Measurements from ENCODE around the gene TSEN54. TPM values are rescaled to one million over a fixed set of nuclear protein-coding genes. Genes with fewer than 3 reads are reported as not detected.
A peak's percentile ranks its signal among the peaks of the same experiment; 100 is the strongest.

TSEN54 gene
- total and polyA plus RNA-seq, 9 donors: 11.3 to 35.0 (median 18.8) TPM

DNA sequence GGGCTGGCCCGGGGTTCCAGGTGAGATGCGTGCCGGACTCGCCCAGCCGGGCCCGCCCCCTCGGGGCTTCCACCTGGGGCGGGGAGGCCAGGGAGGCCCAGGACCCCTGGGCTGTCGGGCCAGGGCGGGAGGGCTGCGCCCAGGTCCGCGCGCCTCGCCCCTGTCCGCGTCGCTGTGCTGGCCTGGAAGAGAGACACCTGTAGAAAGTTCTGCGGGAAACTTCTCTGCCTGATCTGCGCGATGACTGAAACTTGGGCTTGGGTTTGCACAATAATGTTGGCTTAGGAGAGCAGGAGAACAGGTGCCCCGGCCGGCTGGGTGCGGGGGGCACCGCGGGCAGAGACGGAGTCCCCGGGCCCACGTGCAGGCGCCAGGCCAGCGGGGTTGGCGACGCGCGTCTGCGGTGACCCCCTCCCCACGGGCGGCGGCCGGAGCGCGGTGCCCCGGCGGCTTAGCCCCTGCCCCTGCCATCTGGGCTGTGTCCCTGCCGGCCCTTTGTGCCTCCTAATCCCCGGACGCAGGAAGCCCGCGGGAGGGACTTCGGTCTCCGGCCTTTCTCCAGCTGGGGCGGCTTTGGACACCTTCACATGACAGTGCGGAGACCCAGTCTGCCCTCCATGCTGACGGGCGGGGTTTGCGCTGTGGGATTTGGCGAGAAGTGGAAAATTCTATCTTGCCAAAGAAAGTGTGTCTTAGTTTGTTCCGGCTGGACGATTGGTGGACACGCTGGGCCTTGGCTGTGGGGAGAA, 9.7 kb downstream of the TSEN54 start:
- Histone ChIP-seq H3K36me3 (no peaks in the 10 kb centered on the region), H3K9me3 (no peaks in the 10 kb centered on the region), H3K4me1 (ENCODE audit: insufficient read depth) (no peaks in the 10 kb centered on the region), H3K4me3 (peak overlapping the region; percentile 75), H3K27ac (peak overlapping the region in 1 of 2 donors; percentile 50), H3K27me3 (no peaks in the 10 kb centered on the region)
- peak in 1 of 5 donors; percentile 57 for DNase-seq
- WGBS, 3 donors: 2 to 3% (median 2%) methylated on average over 46 to 60 of the region's 60 CpGs
- TF ChIP-seq POLR2A (IDR thresholded peaks at IDR 0.05) (no peak), EP300 (IDR thresholded peaks at IDR 0.05) (no peak)
- TF ChIP-seq, protein P1, sequence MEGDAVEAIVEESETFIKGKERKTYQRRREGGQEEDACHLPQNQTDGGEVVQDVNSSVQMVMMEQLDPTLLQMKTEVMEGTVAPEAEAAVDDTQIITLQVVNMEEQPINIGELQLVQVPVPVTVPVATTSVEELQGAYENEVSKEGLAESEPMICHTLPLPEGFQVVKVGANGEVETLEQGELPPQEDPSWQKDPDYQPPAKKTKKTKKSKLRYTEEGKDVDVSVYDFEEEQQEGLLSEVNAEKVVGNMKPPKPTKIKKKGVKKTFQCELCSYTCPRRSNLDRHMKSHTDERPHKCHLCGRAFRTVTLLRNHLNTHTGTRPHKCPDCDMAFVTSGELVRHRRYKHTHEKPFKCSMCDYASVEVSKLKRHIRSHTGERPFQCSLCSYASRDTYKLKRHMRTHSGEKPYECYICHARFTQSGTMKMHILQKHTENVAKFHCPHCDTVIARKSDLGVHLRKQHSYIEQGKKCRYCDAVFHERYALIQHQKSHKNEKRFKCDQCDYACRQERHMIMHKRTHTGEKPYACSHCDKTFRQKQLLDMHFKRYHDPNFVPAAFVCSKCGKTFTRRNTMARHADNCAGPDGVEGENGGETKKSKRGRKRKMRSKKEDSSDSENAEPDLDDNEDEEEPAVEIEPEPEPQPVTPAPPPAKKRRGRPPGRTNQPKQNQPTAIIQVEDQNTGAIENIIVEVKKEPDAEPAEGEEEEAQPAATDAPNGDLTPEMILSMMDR (IDR thresholded peaks at IDR 0.05): no peak
- intact Hi-C loops (cut with DNase I): loop anchor here in 1 of 4 donors (5.0 kb wide), 1 partner anchor 61 kb away; the partner anchor contains the start of gene MYO15B

DNA sequence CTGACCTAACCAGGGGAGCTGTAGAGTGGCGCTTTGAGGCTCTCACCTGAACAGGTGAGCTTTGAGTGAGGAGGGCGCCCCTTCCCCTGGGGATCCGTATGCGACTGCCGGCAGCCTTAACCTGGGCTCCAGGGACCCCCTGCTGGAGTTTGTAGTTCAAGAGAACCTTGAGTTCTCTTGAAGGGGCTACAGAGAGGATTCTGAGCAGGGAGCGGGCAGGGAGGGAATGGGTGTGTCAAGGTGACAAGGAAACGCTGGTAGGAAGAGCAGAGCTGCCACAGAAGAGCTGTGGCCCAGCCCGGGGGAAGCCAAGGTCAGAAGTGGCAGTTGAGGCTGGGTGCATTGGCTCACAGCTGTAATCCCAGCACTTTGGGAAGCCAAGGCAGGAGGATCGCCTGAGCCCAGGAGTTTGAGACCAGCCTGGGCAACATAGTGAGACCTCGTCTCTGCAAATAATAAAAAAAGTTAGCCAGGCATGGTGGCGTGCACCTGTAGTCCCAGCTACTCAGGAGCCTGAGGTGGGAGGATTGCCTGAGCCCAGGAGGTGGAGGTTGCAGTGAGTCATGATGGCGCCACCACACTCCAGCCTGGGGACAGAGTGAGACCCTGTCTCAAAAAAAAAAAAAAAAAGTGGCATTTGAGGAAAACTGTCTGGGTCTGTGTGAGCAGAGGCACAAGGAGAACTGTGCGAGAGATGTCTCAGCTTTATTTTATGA, 10.4 kb downstream of the TSEN54 start:
- H3K27me3 ChIP-seq: no peaks in the 10 kb centered on the region
- no peaks in the 10 kb centered on the region for H3K4me1 ChIP-seq (ENCODE audit: insufficient read depth)
- intact Hi-C loops (cut with DNase I): loop anchor here in 1 of 4 donors (5.0 kb wide), 1 partner anchor 61 kb away; the partner anchor contains the start of gene MYO15B
- TF ChIP-seq POLR2A (IDR thresholded peaks at IDR 0.05) (no peak), EP300 (IDR thresholded peaks at IDR 0.05) (no peak)
- DNase-seq: no peak
- 61 to 65% (median 64%) methylated on average over 13 of the region's 13 CpGs for WGBS, 3 donors
- peak overlapping the region; percentile 75 for H3K4me3 ChIP-seq
- no peaks in the 10 kb centered on the region for H3K9me3 ChIP-seq
- no peak overlapping the region for H3K27ac ChIP-seq
- H3K36me3 ChIP-seq: no peaks in the 10 kb centered on the region

GRCh38 chr17:75530837-75531720, 14.8 kb downstream of the TSEN54 start:
- H3K27me3 ChIP-seq: no peaks in the 10 kb centered on the region
- H3K4me3 ChIP-seq: no peak overlapping the region
- DNase-seq: no peak
- no peaks in the 10 kb centered on the region for H3K9me3 ChIP-seq
- intact Hi-C loops (cut with DNase I): no loop called here
- 82 to 85% (median 82%) methylated on average over 19 of the region's 19 CpGs for whole genome bisulfite sequencing, 3 donors
- no peaks in the 10 kb centered on the region for H3K36me3 ChIP-seq
- H3K27ac ChIP-seq: no peak overlapping the region
- TF ChIP-seq, protein P1 (IDR thresholded peaks at IDR 0.05): no peak
- TF ChIP-seq POLR2A (IDR thresholded peaks at IDR 0.05): no peak
- TF ChIP-seq EP300 (IDR thresholded peaks at IDR 0.05): no peak
- H3K4me1 ChIP-seq (ENCODE audit: insufficient read depth): no peaks in the 10 kb centered on the region

DNA sequence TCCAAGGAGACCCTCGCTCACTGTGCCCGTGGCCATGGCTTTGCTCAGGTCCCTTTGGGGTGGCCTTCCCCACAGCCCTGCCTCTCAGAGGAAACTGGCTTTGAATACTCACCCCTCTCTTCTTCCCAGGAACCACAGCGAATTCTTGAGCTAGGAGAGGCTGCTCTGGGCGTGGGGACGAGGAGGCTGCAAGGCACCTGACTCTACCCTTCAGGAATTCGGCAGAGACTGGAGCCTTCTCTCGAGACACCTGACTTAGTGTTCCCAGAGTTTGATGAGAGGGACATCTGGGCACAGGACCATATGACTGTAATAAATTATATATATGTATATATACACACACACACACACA, 15.4 kb downstream of the TSEN54 start:
- 90 to 93% (median 90%) methylated on average over 7 of the region's 7 CpGs for WGBS, 3 donors
- no peak overlapping the region for H3K27ac ChIP-seq
- intact Hi-C loops (cut with DNase I): no loop called here
- H3K4me1 ChIP-seq (ENCODE audit: insufficient read depth): no peaks in the 10 kb centered on the region
- no peaks in the 10 kb centered on the region for H3K36me3 ChIP-seq
- no peak overlapping the region for H3K4me3 ChIP-seq
- no peaks in the 10 kb centered on the region for H3K27me3 ChIP-seq
- TF ChIP-seq EP300 (IDR thresholded peaks at IDR 0.05) (no peak), POLR2A (IDR thresholded peaks at IDR 0.05) (no peak)
- TF ChIP-seq, protein P1 (IDR thresholded peaks at IDR 0.05): no peak
- DNase-seq: no peak
- no peaks in the 10 kb centered on the region for H3K9me3 ChIP-seq
